Kidney (tissue), 14 donors: ENCODE results near the gene HMHB1. TPM values are rescaled to one million over a fixed set of nuclear protein-coding genes. Genes with fewer than 3 reads are reported as not detected.
"Not testable (repeated sequence)": the region's sequence is repeated elsewhere in the genome, so short reads cannot be mapped to it uniquely, and the experiment has no call there.

Source experiments
- DNase-seq, 5 donors: peaks; one replicate each; pipeline ENCODE4 v3.0.0-alpha.2; 2013 to 2020
- FAIRE-seq: peaks from 2 replicates; lab custom pipeline; 2012; peaks lifted over from hg19 to GRCh38; lab: Jason Lieb, UNC
- H3K27ac ChIP-seq, 2 donors: one replicate each; pipeline ENCODE4 v1.7.0; 2013; ENCODE audit warnings: low read depth in 2 of 2, low read length in 2 of 2, inconsistent platforms in 1 of 2
- H3K27me3 ChIP-seq: one replicate; pipeline ENCODE4 v1.7.1; 2013; ENCODE audit warnings: low read length, inconsistent platforms; ENCODE audit not compliant: control insufficient read depth, insufficient read depth
- H3K36me3 ChIP-seq, 3 donors: one replicate each; pipeline versions ENCODE4 v1.7.0 to v1.7.1; 2013; ENCODE audit warnings: low read length in 3 of 3, control low read depth in 1 of 3, inconsistent platforms in 1 of 3; ENCODE audit not compliant: insufficient read depth in 3 of 3, control insufficient read depth in 2 of 3
- H3K4me1 ChIP-seq, 3 donors: one replicate each; pipeline versions ENCODE4 v1.7.0 to v1.7.1; 2013; ENCODE audit warnings: low read length in 3 of 3, inconsistent platforms in 1 of 3, low read depth in 1 of 3; ENCODE audit not compliant: control insufficient read depth in 2 of 3, insufficient read depth in 2 of 3
- H3K4me3 ChIP-seq, 3 donors: one replicate each; pipeline versions ENCODE4 v1.7.0 to v1.8.1; 2013; ENCODE audit warnings: low read length in 3 of 3, control low read depth in 1 of 3, inconsistent platforms in 1 of 3
- H3K9ac ChIP-seq, 3 donors: one replicate each; pipeline versions ENCODE4 v1.7.0 to v1.7.1; 2013; ENCODE audit warnings: low read length in 3 of 3, control low read depth in 1 of 3, inconsistent platforms in 1 of 3
- H3K9me3 ChIP-seq, 3 donors: one replicate each; pipeline versions ENCODE4 v1.7.0 to v1.7.1; 2013; ENCODE audit warnings: low read length in 3 of 3, control low read depth in 1 of 3, inconsistent platforms in 1 of 3; ENCODE audit not compliant: control insufficient read depth in 2 of 3, insufficient read depth in 1 of 3
- intact Hi-C: fragments of 100-400 bp; cut with DNase I; formaldehyde crosslinking; loops from one replicate; pipeline ENCODE4 v1.11.1; 2022
- polyA plus RNA-seq: library from polyadenylated mRNA; stranded (reverse); fragments of 350-450 nt; fragmentation: Illumina TruSeq; extraction: RNeasy Lipid Tissue Mini Kit (QIAGEN cat#74804); gene quantifications from one replicate; pipeline ENCODE4 v1.2.3, GENCODE V29; 2014; ENCODE audit warnings: low read depth, low replicate concordance; ENCODE audit not compliant: insufficient read depth
- total RNA-seq: library from RNA; stranded (reverse); fragmentation: NEBNext Ultra II Directional; extraction: Animal tissue kit (Norgen Biotek cat#: 25700); gene quantifications from one replicate; pipeline ENCODE4 v1.2.1, GENCODE V29; 2021
- TF ChIP-seq, protein P1 (sequence below): IDR thresholded peaks from 3 replicates; pipeline ENCODE4 v1.5.1; 2012; ENCODE audit warnings: mild to moderate bottlenecking, moderate library complexity, borderline replicate concordance; ENCODE audit not compliant: insufficient read depth; ENCODE audit errors: extremely low read depth
- donor health status: control.
- donor health status: control.
- donor health status: control.
- donor health status: control.
- donor health status: control.
- donor health status: DM: yes; HTN: yes; CAD: no.
- donor health status: Normal renal cell carcinoma (clear cell type).

Gene HMHB1
- total and polyA plus RNA-seq, 2 donors from 2014 or later: not detected

DNA sequence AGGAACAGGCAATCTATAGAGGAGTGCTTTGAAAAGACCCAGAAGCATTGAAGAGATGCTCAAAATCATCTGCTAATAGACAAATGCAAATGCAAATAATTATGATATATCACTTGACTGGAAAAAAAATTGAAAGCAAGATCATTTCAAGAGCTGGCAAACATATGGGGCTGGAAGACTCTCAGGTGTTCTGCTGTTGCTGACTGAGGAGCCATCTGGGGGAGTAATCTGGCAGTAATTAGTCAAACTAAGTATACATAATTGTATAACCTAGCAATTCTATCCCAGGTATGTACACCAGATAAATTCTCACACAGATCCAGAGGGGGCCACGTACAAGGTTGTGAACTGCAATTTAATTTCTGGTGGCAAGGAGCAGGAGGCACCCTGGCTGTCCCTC lies 4.6 kb upstream of the HMHB1 start:
- H3K4me1 ChIP-seq: no peaks in the 10 kb centered on the region
- no peaks in the 10 kb centered on the region for H3K36me3 ChIP-seq
- H3K27me3 ChIP-seq: no peaks in the 10 kb centered on the region
- DNase-seq (no peak), FAIRE-seq (no peak)
- no peak overlapping the region for H3K9ac ChIP-seq
- intact Hi-C loops: no loop called here
- H3K4me3 ChIP-seq: no peak overlapping the region
- TF ChIP-seq, protein P1, sequence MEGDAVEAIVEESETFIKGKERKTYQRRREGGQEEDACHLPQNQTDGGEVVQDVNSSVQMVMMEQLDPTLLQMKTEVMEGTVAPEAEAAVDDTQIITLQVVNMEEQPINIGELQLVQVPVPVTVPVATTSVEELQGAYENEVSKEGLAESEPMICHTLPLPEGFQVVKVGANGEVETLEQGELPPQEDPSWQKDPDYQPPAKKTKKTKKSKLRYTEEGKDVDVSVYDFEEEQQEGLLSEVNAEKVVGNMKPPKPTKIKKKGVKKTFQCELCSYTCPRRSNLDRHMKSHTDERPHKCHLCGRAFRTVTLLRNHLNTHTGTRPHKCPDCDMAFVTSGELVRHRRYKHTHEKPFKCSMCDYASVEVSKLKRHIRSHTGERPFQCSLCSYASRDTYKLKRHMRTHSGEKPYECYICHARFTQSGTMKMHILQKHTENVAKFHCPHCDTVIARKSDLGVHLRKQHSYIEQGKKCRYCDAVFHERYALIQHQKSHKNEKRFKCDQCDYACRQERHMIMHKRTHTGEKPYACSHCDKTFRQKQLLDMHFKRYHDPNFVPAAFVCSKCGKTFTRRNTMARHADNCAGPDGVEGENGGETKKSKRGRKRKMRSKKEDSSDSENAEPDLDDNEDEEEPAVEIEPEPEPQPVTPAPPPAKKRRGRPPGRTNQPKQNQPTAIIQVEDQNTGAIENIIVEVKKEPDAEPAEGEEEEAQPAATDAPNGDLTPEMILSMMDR: no peak
- no peak overlapping the region for H3K27ac ChIP-seq
- H3K9me3 ChIP-seq: no peaks in the 10 kb centered on the region

DNA sequence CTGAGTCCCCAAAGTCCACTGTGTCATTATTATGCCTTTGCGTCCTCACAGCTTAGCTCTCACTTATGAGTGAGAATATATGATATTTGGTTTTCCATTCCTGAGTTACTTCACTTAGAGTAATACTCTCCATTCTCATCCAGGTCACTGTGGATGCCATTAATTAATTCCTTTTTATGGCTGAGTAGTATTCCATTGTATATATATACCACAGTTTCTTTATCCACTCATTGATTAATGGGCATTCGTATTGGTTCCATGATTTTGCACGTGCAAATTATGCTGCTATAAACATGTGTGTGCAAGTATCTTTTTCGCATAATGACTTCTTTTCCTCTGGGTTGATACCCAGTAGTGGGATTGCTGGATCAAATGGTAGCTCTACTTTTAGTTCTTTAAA lies 4.4 kb downstream of the HMHB1 start:
- H3K9me3 ChIP-seq, intact Hi-C loops, DNase-seq, H3K27me3 ChIP-seq, H3K36me3 ChIP-seq, H3K4me3 ChIP-seq, FAIRE-seq, H3K27ac ChIP-seq, H3K9ac ChIP-seq, H3K4me1 ChIP-seq: not testable (repeated sequence)

DNA sequence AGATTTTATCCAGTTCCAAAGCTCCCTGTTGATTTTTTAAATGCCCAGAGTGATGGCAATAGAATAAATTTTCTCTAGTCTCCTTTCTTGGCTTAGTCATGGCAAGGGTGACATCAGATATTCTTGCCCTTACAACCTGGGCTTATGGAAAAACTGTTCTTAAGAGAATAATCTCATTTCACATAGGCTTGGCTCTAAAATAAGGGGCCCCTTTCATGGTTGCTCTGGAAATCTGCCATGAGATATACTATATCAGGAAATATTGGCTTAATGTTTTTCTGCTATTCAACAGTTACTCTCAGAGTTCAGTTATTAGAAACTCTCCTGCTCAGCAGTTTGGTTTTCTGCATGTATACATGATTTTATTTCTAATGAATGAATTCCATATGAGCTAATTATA lies 7.8 kb downstream of the HMHB1 start:
- Histone ChIP-seq H3K9ac (no peak overlapping the region), H3K4me3 (no peak overlapping the region), H3K9me3 (no peaks in the 10 kb centered on the region), H3K27me3 (no peaks in the 10 kb centered on the region), H3K4me1 (peaks cover 0 to 5% (median 0%) of the 10 kb centered on the region in 3 donors), H3K27ac (no peak overlapping the region), H3K36me3 (no peaks in the 10 kb centered on the region)
- DNase-seq (no peak), FAIRE-seq (no peak)
- intact Hi-C loops: no loop called here
- TF ChIP-seq, protein P1: no peak

DNA sequence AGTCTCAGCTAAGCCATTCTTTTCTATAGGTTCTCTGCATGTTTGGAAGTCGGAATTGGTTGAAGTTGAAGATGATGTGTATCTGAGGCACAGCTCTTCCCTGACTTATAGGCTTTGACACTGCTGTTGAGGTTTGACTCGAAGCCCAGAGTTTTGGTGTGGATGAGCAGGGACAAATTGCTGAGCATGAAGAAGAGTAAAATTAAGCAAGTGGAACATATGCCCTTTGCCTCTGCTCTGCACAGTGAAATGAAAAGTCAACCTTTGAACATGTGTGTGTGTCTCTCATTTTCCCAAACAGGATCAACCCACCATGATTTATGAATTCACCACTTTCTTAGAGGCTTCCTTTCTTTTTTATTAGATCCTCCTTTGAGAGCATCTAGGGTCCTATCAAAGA lies 8.5 kb downstream of the HMHB1 start:
- Histone ChIP-seq H3K9me3 (no peaks in the 10 kb centered on the region), H3K36me3 (no peaks in the 10 kb centered on the region), H3K27me3 (no peaks in the 10 kb centered on the region), H3K9ac (no peak overlapping the region), H3K4me1 (peaks cover 0 to 5% (median 0%) of the 10 kb centered on the region in 3 donors), H3K27ac (no peak overlapping the region), H3K4me3 (no peak overlapping the region)
- TF ChIP-seq, protein P1: no peak
- no peak for FAIRE-seq
- DNase-seq: peak in 1 of 5 donors; percentile 30
- intact Hi-C loops: no loop called here
